KG1 (cell line): ENCODE measurements around the gene IGFBP5.

Experiments used
- DNase-seq: peaks from one replicate; lab custom pipeline; 2025; lab: John Stamatoyannopoulos, UW

IGFBP5 gene, protein sequence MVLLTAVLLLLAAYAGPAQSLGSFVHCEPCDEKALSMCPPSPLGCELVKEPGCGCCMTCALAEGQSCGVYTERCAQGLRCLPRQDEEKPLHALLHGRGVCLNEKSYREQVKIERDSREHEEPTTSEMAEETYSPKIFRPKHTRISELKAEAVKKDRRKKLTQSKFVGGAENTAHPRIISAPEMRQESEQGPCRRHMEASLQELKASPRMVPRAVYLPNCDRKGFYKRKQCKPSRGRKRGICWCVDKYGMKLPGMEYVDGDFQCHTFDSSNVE

DNA sequence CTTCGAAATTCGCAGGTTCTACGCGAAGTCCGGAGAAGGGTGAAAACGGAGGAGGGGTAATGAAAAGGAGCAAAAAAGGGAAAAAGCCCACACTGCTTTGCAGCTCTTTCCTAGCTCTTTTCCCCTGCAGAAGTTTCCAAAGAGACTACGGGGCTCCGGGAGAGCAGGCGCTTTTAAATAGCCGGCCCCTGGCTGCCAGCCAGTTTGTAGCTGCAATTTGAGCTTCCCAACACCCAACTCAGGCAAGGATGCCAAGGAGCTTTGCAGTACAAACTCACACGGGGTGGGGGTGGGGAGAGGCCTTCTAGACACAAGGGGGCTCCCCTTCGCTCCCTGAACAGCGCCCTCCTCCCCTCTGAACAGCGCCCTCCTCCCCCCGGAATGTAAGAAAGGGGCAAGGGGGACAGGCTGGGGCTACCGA, at the start of gene IGFBP5:
Gene IGFBP5, minus strand, starts transcription at position 149 of the 421 bp plus-strand sequence. CDS start 774 bp downstream, outside the sequence.
- DNase-seq: no peak

DNA sequence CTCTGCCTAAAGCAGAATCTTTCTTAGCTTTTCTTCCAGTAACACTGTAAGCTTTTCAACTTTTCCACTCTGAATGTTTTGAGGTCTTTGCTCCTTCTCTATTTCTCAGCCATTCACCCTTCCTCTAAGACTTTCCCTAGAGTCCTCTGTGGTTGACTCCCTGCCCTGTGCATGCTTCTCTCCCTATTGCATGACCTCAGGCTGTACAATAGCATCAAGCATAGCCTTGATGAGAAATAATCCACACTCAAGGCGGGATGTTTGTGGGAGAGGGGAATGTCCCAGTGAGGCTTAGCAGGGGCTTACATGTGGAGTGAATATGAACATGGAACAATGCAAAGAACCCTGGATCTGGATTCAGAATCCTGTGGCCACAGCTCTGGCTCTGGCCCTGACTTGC, 48.4 kb upstream of the IGFBP5 start:
- no peak for DNase-seq

DNA sequence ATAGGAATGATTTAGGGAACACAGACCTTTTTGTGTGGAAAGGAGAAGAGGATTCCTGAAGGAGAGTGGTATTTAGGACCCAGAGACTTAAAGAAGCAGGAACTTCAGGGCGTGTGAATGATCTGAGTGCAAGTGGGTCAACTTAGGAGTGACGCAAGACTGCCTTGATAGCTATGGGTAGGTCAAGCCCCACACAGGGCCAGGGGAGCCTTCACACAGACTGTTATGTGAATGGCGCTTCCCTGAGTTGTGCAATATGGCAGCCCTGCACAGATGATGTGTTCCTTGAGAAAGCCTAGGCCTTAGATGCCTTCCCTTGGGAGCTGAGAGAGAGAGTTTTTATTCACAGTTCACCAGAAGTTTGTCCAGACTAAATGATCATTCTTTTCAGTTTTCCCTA, 47.1 kb upstream of the IGFBP5 start:
- no peak for DNase-seq

DNA sequence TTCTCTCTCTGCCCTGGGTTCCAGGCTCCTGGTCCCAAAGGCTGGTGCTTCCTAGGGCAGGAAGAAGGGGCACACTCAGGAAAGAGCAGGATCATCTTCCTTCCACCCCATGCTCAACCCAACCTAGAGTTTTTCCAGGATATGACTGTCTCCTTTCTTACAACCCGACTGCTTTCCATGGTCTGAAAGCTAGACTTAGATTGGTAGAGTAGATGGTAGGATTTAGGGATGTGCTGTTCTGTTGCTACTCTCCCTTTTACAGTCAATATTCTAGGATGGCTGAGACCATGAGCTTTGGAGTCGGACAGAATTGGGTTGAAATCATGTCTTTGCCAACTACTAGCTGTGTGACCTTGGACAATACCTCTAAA, 45.9 kb upstream of the IGFBP5 start:
- no peak for DNase-seq

DNA sequence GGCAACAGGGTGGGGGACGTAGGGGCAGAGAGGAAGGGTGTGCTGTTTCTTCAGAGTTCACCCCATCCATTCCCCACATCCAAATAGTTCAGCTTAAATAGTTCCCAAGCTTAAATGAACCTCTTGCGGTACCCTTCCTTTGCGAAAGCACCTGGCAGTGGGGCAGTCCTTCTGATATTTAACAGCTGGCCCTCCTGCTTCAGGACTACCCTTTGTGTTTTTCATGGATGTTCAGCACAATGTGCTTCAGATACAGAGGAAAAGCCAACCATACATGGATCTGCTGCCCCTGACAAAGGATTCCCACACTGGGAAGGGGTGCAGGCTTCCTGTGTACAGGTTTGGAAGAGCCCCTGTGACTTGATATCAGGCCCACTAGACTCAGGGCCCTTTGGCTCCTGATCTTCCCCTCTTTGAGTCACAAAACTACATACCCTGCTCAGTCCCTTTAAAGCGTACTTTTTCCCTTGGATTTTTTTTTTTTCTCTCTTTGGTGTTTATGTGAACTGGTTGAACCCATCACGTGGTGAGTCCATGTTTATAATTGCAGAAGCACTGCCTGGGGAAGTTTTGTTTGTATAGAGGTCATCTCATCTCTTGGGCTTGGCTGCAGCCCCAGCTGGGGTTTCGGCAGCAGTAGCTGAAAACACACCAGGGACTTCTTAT, 45.3 kb upstream of the IGFBP5 start:
- DNase-seq: no peak

DNA sequence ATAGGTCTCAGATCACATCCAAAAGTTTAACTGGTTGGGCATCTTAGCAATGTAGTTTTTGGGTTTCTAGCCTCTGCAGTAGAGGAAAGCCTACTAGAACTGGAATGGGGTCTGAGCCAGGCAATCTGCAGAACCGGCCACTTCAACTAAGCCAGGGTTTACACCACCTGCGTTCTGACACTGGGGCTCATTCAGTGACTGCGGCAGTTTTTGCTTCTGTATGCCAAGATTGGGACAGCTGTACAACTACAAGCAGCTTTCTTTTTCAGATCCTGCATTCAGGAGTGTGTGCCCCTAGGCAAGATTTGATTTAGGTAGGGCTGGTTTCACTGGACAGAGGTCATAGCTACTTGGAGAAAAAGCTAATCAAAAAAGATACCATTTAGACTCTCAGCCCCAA, 43.7 kb upstream of the IGFBP5 start:
- no peak for DNase-seq

DNA sequence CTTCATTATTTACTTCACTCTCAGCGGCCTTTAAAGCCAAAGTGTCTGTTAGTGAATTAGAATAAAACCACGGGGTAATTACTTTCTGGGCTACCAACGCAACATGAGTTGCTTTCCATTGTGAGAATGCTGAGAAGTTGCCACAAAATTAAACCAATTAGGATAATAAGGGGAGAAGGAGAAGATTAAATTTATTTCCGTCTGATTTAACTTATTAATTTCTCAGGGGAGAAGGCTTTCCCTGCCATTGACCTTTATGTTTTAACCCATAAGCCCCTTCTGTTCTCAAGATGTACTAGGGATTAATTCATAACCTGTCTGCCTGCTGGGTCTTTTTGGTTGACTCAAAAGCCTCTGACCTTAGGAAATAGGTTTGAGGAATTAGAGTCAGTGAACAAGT, 42.3 kb upstream of the IGFBP5 start:
- no peak for DNase-seq

DNA sequence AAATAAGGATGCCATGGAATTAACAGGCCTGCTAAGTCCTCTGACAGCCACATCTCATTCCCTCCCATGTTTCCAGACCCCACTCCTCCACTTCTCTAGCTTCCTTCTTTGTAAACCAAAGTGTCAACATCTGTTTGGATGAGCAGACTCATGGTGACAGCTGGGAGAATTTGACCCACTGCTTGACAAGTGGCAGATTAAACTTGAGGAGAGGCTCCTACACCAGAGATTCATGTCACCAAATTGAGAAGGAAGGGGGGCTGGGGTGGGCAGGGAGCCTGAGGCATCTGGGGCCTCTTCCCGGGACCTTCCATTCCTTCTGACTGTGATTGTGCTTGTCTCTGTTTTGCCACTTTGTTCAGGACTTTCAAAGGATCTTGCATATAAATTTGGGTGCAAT, 41.0 kb upstream of the IGFBP5 start:
- no peak for DNase-seq

DNA sequence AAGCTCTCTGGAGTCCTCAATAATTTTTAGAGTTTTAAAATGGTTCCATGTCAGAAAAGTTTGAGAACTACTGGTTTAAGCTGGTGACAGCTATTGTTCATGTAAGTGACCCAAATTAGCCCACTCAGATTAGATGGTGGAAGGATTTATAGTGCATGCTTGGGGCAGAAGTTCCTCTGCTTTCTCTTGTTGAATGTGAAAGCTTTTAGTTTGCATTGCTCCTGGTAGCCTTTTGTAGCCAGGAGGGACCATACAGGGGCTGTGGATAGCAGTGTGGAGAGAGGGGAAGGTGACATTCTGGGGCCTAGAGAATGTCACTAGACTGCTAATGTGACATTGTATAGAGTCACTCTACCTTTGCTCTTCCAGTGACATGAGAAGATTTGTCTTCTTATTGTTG, 40.3 kb upstream of the IGFBP5 start:
- no peak for DNase-seq

DNA sequence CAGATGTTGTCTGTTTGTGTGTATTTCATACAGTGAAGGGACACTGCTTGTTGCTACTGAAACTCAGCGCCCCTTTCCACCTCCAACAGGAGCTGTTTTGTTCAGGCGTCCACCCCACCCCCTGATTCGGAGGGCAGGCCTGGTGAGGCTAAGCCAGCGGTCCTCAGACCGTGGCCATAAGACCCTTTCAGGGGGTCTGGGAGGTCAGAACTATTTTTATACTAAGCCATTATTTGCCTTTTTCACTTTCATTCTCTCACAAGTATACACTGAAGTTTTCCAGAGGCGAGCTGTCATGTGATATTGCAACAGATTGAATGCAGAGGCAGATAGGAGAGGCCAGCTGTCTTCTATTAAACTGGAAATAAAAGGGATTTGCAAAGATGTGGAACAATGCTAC, 39.7 kb upstream of the IGFBP5 start:
- DNase-seq: no peak

DNA sequence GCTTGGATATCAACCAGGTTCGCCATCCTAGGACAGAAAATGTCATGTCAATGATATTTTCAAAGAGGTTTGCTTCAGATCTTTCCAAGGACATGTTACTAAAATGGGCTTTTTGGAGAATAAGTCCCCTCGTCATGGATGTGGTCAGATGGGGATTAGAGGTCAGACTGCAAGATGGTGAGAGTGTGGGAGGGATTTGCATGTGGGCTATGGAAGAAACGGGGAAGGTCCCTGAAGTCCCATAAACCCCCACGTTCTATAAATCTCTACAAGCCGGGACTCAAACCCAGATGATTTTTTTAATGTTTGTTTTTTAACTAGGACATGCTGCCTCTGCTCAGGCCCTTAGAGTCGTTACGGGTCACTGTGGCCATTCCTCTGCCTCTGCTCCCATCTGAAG, 37.7 kb upstream of the IGFBP5 start:
- no peak for DNase-seq

DNA sequence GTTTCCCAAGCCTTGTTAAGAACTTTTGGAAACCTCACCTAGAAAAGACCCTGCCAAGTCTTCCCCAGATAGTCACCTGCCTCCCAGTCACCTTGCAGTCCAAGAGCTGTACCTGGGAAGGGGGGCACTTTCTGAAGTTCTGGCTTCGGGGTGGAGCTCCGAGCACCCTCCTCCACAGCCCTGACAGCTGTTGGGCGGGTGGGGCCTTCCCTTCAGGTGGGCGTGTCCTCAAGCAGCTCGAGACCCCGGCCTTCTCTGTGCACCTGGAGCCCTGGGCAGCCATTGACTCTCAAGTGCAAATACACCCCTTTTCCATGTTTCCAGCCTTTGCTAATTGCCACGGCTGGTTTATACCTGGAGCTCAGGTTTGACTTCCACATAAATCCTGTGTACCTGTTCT, 37.0 kb upstream of the IGFBP5 start:
- no peak for DNase-seq

DNA sequence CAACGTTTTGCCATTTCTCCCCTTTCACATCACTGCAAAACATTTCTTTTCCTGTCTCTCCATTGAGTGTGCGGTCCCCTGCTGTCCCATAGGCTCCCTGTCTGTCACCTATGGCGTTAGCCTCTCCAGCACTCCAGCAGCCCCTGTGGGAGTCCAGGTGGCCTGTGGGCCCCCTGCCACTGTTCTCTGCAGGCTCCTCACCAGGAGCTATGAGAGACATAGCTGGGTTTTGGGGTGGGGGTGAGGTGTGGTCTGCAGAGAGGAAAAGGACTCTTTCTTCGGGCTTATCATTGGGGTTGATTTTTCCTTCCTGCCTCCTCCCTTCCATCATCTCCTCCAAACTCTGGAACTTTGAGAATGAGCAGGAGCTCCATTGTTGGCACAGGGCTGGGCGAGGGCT, 36.1 kb upstream of the IGFBP5 start:
- no peak for DNase-seq

DNA sequence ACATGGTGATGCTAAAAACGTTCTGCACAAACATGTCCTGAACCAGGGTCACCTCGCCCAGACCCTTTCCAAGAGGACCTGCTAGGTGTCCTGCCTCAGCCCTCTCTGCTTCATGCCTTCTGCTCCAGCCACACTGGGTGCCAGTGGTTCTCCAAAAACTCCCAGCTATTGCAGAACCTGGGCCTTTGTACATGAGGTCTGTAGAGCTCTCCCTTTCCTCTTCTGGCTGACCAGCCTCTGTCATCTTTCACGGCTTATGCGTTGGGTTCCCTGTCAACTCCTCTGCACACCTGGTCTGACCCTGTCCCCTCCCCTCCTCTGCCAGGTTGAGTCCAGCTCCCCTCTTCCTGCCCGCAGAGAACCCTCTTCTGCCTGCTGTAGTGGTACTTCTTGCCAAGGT, 35.5 kb upstream of the IGFBP5 start:
- no peak for DNase-seq

DNA sequence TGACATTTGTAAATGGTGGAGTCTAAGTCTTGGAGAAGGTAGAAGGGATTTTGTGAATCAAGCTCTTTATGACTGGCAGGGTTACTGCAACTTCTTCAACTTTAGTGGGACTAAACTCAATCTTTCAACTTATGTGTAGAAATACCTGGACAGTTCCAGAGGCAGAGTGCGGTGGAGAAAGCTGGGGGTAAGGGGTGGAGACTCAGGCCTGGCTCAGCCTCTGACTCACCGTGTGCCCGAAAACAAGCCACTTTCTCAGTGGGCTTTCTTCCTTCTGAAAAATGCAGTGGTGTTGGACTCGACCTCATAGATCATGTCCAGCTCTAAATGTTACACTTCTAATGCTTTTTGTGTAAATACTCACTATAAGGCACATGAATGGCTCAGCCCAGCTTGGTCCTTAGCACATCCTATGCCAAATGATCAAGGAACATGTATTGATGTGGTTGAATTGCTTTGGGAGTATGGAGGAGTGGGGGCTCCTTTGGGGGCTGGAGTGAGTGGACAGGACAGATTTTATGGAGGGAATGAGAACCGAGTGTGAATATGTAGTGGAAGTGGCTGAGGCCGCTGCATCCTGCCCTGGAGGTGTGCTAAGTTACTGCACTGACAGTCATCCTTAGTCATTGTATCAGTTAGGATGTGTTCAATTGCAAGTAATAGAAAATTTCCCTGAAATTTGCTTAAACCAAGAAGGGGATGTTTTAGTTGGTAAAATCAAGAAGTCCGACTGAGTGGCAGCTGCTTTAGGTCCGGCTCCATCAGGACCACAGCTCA, 32.2 kb upstream of the IGFBP5 start:
- DNase-seq: no peak

DNA sequence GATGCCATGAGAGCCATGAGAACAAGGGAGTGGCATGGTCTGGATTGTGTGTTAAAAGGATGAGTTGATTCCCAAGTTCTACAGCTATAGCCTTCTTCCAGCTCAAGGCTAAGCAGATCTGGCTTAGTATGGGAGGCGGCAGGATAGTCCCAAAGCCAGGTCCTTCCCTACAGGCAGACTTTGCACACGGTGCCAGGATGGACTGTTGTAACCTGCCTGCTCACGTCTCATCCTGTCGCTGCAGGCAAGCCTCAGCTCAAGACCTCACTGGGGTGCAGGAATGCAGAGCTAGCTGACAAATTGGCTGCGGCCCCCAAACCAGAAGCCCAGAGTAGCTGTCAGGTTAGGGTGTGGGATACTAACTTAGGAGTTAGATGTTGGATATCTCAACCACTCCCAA, 28.8 kb upstream of the IGFBP5 start:
- no peak for DNase-seq

DNA sequence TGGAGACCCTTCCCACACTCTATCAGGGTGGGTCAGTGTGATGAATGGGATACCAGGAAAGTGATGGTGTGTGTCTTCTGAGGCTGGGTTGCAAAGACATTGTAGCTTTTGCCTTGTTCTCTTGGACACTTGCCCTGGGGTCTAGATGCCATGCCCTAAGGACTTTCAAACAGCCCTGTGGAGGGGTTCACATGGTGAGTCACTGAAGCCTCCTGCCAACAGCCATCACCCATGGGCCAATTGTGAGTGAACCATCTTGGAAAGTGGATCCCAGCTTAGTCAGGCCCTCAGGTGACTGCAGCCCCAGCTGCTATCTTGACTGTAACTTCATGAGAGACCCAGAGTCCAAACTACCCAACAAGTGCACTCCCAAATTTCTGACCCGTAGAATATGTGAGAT, 25.8 kb upstream of the IGFBP5 start:
- no peak for DNase-seq

DNA sequence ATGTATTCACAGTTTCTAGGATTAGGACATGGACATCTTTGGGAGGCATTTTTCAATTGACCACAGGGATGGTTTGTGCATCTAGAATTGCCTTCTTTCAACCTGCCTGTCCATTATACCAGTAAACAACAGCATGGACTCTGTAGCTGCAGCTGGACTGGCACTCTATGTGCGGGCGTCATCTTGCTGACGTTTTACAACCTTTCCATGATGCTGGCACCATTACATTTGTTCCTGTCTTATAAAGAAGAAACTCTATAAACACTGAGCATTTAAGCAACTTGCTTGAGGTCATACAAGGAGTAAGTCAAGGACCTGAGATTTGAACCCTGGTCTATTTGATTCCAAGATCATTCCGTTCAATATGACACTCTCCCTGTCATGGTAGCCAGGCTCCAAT, 25.4 kb upstream of the IGFBP5 start:
- no peak for DNase-seq

DNA sequence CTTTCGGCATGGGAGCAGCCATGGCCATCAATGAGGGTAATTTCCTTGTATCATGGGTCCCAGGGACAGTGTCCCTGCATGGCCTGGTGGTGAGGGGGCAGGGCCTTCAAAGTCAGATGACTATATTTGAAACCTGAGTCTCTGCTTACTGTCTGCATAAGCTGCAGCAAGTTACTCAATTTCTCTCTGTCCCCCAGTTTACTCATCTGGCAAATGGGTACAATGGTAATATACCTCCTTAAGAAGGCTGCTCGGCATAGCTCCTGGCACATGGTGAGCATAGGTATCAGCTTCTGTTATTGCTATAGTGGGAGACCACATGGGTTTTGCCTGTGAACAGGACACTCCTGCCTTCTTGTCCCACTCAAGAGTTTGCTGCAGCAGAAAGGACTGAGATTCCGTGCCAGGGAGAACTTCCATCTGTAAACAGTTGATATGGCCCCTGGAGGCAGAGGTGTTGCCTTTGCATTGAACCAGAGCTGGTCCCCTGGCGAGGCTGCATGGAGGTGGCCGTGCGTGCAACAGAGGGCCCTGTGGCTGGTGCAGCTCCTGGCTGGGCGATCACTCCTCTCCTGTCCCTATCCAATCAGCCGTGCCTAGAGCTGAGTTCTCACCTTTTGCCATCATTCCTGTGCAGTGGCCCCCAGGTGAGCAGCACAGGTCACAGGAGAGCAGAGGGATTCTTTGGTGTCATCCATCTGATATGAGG, 22.7 kb upstream of the IGFBP5 start:
- no peak for DNase-seq

DNA sequence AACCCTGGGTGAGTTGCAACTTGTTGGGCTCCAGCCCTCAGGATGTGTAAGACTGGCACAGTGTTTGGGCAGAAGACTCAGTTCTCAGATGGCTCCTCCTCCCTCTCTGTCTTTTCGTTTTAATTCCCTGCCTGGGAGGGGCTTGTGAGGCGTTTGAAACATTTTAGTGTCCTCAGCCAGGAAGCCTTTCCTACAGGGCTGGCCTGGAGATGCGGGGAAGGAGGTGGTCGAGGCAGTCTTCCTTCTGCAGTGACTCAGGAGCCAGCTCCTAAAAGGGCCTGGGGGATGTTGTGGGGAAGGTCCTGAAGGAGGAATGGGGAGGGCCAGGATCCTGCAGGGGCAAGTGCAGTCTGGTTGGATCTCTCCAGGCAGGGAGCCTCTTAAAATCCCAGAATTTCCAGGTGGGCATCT, 22.1 kb upstream of the IGFBP5 start:
- DNase-seq: no peak

DNA sequence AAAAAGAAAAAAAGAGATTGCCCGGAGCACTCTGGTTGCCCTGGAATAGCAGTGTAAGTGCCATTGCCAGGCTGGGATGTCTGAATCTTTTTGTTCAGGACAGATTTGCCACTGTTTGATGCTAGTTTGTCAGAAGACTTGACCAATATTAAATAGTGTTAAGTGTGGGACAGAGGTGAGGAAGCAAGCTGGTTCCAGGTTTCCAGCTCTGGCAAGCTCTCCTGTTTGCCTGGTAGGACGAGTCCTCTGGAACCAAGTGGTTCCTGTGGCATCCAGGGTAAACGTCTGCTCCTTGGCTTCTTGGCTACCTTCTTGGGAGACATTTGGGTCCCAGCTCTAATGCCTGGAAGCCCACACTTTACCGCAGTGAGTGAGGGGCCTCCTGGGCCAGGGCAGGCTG, 20.8 kb upstream of the IGFBP5 start:
- no peak for DNase-seq

DNA sequence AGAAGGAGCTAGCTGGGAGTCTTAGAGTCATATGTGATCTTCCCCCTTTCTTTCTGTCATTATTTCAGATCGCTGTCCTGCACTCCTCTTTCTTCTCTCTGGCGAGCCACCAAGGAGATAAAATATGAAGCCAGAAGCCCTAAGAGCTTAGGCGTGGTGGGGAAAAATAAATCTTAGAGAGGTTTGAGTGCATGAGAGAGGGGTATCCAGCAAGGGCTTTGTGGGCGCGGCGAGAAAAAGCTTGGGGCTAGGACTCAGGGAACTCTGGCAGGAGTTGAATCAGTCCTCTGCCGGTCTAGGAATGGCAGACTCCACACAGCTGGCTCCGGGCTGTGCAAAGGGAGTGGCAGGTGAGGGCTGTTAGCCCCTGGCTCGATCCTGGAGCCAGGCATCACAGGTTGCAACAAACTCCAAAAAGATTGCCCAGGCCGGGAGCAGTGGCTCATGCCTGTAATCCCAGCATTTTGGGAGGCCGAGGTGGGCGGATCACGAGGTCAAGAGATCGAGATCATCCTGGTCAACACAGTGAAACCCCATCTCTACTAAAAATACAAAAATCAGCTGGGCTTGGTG, 20.1 kb upstream of the IGFBP5 start:
- DNase-seq: no peak
